Stimulated activated naive CD8-positive, alpha-beta T cell treated with anti-CD3 and anti-CD28 coated beads, Interleukin-15, Interleukin-2, amounts not matched to agents 100 U/mL and 50 U/mL, for 24 hours (primary cell): ENCODE results near the gene MEFV.
"Not testable (repeated sequence)": the region's sequence is repeated elsewhere in the genome, so short reads cannot be mapped to it uniquely, and the experiment has no call there.

Experiments
- ATAC-seq: fragments of 150-1000 bp; cut with Tn5 transposase; one replicate; pipeline ENCODE4 v1.10.0; 2021
- DNase-seq: peaks from one replicate; pipeline ENCODE4 v3.0.0; 2021

The MEFV gene, protein sequence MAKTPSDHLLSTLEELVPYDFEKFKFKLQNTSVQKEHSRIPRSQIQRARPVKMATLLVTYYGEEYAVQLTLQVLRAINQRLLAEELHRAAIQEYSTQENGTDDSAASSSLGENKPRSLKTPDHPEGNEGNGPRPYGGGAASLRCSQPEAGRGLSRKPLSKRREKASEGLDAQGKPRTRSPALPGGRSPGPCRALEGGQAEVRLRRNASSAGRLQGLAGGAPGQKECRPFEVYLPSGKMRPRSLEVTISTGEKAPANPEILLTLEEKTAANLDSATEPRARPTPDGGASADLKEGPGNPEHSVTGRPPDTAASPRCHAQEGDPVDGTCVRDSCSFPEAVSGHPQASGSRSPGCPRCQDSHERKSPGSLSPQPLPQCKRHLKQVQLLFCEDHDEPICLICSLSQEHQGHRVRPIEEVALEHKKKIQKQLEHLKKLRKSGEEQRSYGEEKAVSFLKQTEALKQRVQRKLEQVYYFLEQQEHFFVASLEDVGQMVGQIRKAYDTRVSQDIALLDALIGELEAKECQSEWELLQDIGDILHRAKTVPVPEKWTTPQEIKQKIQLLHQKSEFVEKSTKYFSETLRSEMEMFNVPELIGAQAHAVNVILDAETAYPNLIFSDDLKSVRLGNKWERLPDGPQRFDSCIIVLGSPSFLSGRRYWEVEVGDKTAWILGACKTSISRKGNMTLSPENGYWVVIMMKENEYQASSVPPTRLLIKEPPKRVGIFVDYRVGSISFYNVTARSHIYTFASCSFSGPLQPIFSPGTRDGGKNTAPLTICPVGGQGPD

DNA sequence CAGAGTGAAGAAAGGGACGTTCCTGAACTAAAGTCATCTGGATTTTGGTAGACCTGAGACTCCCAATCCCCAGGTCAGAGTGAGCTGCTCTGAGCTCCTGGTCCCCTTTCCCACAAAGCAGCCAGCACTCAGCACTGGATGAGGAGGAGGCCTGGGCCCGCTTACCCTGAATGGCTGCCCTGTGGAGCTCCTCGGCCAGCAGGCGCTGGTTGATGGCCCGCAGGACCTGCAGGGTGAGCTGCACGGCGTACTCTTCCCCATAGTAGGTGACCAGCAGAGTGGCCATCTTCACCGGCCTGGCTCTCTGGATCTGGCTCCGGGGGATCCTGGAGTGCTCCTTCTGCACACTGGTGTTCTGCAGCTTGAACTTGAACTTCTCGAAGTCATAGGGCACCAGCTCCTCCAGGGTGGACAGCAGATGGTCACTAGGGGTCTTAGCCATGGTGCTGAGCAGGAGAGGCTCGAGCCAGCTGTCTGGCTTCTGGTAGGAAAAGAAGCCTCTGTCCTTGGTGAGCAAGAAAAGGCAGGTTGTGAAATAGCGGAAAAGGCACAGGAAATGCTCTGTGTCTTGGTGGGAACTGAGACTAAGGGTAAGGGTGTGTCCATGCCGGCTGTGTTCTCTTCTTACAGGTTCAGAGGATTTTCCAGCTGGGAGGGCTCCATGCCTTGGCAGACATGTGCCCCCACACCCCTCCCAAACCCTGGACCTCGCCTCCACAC is at the start of gene MEFV:
MEFV (minus strand) TSS at position 488 of the 720 bp plus-strand sequence; CDS start at position 442, 46 bp downstream.
- ATAC-seq (no peak), DNase-seq (no peak)

DNA sequence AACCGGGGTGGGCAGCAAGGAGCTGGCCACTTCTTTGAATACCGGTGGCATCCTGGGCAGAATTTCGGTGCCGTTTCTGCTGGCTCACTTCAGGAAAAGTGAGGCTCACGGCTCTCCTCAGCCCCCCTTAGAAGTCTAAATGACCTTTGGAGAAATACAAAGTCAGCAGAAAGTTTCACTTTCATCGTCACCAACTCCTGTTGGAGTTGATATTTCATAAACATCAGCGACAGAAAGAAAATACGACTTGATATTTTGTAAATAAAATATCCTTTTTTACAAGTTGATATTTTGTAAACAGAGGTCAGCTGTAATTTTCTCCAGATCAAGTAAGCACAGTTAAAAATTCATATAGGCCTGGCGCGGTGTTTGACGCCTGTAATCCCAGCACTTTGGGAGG is 49.6 kb upstream of the MEFV start:
- no peak for ATAC-seq

DNA sequence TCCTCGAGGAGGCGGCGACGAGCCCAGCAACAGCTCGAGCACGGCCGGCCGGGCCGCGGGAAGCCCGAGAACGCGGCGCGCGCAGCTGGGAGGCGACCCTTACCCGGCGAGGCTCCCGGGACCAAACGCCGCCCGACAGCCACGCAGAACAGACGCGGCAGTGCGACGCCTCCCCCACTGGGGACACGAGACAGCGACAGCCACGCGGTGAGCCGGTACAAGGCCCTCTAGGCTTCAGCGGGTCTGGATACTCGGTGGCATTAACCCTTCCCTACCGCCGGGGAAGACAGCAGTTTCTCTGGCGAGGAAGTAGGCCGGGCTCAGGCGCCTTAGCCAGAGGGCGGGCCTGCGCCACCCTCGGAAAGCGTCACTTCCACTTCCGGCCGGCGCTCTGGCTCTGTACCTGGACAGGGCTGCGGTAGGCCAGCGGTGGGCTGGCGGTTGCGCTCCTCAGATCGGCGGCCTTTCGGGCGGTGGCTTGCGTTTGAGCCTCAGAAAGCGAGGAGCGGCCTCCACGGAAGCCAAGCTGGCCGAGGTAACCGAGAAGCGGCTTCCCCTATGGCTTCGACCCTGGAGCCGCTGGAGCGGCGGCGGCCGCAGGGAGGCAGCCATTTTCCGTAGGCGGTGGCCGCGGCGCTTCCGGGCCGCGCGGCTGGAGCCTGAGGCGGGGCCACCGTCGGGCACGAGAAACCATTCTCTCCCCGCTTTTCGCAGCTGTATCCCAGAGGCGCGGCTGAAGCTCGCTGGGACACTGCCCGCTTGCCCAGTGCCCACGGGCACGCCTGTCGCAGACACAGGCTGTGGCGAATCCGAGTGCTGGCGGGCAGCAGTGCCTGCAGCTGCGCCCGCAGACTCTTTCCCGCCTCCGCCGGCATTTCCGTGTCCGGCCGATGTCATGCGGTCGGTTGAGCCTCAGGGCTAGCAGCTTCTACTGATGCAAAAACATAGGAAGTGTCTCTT is 49.0 kb upstream of the MEFV start, which contains the start of the genes TIGD7 and ZNF75A:
TIGD7 (minus strand) TSS at position 322 of the 960 bp plus-strand sequence. CDS start 4,816 bp downstream, outside the sequence.
ZNF75A (plus strand) TSS at position 389 of the 960 bp plus-strand sequence. CDS start 2,932 bp downstream, outside the sequence.
- ATAC-seq, result peak; percentile 99
- DNase-seq, result peak; percentile 85

More for the DNA sequence above, 49.6 kb upstream of the MEFV start:
- no peak for DNase-seq

DNA sequence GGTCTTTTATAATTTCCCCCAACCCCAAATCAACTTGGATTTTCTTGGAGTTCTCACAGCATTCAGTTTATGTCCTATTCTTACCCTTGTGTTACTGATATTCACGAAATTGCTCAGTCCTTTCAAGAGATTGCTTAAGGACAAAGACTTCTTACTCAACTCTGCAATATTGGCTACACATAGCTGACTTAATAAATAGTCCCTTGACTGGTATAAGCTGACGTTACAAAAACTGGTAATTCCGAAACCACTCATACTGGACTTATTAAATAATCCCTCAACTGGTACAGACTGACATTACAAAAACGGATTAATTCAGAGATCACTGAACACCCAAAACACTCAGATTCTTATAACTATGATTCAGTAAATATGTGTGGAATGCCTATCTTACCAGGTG is 47.9 kb upstream of the MEFV start:
- ATAC-seq (no peak), DNase-seq (no peak)

DNA sequence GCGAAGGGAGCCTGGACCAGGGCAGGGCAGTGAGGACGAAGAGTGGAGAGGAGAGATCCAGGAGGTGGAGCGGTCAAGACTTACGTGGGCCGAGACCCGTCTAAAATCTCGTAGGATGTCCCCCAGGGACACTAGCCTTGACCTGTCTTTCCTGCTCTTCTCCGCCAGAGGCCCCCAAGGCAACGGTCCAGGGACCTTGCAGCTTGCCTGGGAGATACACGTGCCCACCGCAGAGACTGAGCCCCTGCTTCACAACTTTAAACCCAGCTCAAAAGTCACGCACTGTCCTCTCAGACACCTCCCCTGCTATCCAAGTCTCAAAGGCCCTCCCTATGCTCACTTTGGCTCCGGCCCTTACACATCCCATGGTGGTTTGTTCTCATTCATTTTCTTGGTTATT is 39.4 kb upstream of the MEFV start:
- DNase-seq (no peak), ATAC-seq (no peak)

DNA sequence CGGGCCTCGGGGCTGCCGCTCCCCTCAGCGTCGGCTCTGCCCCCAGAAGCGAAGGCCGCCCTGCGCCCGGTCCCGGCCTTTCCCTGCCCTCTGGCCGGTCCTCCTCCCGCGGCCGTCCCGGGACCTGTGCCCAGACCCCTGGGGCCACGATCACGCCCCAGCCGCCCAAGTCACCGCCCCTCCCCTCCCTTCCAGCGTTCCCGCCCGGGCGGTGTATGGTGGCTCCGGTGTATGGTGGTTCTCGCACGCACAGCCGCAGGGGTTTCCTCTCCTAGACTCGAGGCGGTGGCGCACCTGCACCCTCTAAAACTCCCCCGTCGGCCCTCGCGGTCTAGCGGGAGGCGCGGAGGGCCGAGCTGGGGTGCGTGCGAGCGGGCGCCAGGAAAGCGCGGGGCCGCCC is 38.8 kb upstream of the MEFV start:
- DNase-seq (no peak), ATAC-seq (no peak)

DNA sequence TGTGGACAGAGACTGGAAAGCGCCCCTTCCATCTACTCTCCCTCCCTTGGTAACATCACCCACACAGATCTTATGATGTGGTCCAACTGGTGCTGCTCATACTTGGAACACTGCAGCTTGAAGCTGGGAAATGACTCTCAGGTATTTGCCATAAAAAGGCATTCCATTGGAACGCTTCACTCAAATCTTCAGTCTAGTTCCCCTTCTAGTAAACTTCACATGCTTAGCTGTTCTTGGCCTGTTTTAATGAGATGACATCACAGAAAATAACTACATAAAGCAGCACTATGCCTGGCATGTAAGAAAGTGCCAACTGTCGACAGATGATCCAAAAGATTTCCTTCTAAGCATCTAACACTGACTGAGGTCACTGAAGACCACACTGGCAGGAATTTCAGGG is 36.2 kb upstream of the MEFV start:
- no peak for ATAC-seq
- no peak for DNase-seq

DNA sequence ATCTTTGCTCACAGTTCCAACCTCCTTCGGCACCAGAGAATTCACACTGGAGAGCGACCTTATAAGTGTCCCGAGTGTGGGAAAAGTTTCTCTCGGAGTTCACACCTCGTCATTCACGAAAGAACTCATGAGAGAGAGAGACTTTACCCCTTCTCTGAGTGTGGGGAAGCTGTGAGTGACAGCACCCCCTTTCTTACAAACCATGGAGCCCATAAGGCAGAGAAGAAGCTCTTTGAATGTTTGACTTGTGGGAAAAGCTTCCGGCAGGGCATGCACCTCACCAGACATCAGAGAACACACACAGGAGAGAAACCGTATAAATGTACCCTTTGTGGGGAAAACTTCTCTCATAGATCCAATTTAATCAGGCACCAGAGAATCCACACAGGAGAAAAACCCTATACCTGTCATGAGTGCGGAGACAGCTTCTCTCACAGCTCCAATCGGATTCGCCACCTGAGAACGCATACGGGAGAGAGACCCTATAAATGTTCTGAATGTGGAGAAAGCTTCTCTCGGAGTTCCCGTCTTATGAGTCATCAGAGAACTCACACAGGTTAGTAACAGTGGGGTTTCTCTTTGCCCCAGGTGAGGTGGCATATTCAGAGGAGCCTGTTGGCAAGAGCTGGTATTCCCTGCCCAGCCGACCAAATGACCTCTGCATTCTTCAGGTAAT is 33.7 kb upstream of the MEFV start:
- ATAC-seq (no peak), DNase-seq (no peak)

DNA sequence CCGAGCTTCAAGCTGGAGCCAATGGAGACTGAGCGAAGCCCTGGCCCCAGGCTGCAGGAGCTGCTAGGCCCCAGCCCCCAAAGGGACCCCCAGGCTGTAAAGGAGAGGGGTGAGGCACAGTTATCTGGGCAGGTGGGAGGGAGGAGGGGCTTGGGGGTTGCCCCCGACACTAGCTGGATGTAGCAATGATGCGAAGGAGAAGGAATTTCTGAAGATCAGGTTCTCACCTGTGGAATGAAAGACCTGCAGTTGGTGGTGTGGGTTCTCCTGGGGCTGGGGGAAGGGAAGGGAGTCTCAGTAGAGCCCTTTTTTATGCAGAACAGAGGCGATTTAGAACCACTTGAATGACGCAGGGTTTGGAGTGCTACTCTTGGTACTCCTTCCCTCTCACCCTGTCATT is 28.7 kb upstream of the MEFV start:
- no peak for ATAC-seq
- no peak for DNase-seq

DNA sequence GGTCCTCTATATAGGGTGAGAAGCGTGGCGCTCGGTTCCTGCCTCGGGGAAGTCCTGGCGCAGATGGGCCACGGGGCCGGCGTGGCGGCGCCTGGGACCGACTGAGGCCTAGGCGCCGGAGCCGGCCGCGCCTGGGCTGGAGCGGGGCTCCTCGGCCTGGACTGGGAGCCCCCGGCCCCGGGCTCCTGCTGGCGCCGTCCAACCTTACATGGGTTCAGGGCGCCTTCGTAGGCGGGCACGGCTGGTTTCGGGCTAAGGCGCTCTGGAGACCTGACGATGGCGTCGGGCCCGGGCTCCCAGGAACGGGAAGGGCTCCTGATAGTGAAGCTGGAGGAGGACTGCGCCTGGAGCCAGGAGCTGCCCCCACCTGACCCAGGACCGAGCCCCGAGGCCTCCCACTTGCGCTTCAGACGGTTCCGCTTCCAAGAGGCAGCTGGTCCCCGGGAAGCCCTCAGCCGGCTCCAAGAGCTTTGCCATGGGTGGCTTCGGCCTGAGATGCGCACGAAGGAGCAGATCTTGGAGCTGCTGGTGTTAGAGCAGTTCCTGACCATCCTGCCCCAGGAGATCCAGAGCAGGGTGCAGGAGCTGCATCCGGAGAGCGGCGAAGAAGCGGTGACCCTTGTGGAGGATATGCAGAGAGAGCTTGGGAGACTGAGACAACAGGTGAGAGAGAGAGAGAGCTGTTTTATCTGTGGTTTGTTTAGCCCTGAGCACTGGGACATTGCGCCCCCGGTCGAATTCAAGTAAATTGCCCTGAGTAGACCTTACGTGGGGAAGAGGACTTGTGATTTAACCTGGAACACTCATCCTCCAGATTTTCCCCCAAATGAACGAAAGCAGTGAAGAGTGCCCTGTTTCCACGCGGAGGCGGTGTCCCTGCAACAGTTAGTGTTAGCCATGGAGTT is 27.4 kb upstream of the MEFV start:
- DNase-seq (no peak), ATAC-seq (no peak)

DNA sequence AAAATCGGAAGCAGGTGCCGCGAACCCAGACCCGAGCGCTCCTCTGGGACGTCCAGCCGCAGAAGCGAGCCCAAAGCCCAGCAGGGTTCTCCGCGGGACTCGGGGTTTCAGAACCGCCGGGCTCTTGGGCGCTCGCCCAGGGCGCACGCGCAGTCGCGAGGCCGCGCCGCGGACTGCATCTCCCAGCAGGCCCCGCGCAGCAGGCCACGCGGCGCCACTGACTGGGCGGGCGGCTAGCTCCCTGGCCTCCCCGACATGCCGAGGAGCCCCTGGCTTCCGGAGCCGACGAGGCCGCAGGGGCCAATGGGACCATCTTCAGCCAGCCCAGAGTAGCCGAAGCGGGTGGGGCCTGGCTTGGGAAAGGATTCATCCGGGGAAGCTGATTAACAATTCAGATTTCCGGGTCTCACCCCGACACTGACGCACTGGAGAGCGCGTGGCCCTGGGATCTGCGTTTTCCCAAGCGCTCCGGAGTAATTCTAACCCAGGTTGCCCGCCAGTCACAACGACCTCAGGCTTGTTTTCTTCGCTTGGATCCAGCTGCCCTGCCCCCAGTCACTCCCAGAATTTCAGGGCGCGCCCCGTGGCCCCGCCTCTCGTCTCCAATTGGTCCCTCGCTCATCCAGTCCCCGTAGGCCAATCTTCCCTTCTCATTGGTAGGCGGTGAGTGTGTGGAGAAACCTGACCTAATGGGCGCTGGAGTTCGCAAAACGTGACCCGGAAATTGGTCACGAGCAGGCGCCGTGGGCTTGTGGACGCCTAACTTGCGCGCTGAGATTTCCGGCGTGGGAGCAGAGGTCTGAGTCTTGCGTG is 26.5 kb upstream of the MEFV start, which contains the start of gene ZNF263:
ZNF263 (plus strand) TSS at position 762 of the 813 bp plus-strand sequence. CDS start 328 bp downstream, outside the sequence.
- ATAC-seq (peak; percentile 92), DNase-seq (peak; percentile 91)

DNA sequence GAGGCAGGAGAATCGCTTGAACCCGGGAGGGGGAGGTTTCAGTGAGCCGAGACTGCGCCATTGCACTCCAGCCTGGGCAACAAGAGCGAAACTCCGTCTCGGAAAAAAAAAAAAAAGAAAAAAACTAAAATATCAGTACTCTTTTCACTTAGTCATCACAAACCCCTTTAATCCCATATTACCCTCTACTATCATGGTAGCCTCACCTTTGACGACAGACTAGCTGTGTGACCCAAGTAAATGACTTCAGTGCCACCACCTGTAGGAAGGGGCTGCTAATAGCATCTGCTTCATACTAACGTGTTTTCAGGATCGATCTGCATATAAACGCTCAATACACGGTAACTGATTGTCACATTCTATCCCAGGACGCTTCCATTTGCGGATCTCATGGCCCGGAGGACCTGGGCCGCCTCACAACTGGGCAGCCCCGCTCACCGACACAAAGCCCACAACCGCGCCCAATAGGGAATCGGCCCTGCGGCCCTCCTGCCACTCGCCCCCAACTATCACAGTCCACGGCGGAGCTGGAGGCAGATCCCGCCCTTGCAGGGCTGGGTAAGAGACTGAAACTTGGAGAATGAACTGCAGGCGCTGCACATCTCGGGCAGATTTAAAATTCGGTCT is 25.8 kb upstream of the MEFV start:
- ATAC-seq (peak; percentile 45), DNase-seq (no peak)

DNA sequence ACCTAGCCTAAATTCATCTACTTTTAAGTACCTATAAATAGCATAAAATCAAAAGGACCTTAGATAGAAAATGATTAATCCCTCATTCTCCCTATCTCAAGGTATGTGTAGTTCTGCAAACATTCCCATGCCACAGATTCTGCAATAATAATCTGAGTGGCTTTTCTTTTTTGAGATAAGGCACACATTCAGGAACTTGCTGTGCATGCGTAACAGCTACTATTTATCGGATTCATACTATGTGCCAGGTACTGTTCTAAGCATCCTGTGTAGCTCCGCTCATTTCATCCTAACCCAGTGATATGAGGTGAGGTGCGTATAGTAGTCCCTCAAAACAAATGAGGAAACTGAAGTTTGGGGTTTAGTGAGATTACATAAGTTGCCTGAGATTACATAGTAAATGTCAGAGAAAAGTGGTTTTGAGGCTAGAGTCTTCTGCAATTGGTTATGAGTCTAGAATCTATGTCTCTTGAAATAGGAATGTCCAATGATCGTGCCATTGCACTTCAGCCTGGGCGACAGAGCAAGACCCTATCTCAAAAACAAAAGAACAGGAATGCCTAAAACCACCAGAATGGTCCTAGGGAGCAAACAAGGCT is 24.9 kb upstream of the MEFV start:
- no peak for DNase-seq

DNA sequence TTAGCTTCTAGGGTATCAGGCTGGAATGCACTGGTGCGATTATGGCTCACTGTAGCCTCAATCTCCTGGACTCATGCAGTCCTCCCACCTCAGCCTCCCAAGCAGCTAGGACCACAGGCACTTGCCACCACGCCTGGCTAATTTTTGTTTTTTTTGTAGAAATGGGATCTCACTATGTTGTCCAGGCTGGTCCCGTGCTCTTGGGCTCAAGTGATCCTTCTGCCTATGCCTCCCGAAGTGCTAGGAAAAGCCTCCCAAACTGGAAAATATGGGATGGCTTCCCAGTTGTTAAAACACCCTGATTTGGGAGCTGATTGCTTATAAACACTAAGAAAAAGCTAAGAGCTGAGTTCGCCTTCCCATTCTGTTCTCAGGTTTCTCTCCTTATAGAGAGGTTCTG is 20.2 kb upstream of the MEFV start:
- DNase-seq, result no peak
- no peak for ATAC-seq

More for the DNA sequence above, 24.9 kb upstream of the MEFV start:
- ATAC-seq, result no peak

DNA sequence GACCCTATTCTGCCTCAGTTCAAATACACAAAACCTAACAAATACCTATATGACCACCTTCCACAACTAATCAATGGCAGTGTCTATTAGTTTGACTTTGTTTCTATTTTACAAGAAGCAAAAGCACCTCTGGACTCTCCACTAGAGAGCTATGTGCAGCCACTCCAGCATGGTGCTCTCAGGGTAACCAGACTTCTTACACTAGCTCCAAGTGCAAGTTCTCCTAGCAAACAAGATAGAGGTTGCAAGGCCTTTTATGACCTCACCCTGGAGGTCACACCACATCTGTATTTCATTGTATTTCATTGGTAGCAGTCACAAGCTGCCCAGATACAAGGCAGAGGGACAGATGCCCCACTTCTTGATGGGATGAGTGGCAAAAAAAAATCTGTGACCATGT is 18.5 kb upstream of the MEFV start:
- ATAC-seq, result no peak
- DNase-seq, result no peak

DNA sequence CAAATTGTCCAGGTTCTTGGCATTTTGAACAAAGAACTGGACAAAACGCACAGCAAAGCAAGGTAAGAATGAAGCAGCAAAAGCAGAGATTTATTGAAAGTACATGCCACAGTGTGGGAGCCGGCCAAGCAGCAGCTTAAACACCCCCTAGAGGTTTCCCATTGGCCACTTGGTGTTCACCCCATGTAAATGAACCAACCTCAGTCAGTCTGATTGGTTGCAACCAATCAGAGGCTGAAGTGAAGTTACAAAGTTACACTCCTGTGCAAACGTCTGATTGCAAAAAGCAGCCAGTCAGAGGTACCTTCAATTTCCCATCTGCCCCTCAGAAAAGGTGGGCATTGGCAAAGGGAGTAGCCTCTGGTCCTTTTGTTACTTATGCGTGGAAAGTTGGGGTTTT is 18.1 kb upstream of the MEFV start:
- ATAC-seq (no peak), DNase-seq (no peak)

DNA sequence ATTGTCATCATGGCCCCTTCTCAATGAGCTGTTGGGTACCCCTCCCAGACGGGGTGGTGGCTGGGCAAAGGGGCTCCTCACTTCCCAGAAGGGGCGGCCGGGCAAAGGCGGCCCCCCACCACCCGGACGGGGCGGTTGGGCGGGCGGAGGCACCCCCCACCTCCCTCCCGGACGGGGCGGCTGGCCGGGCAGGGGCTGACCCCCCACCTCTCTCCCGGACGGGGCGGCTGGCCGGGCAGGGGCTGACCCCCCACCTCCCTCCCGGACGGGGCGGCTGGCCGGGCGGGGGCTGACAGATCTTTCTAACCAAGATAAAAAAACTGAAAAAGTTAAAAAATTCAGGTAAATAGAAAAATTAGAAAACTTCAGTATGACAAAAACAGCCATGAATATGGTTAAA is 14.8 kb upstream of the MEFV start:
- not testable (repeated sequence) for DNase-seq, ATAC-seq

DNA sequence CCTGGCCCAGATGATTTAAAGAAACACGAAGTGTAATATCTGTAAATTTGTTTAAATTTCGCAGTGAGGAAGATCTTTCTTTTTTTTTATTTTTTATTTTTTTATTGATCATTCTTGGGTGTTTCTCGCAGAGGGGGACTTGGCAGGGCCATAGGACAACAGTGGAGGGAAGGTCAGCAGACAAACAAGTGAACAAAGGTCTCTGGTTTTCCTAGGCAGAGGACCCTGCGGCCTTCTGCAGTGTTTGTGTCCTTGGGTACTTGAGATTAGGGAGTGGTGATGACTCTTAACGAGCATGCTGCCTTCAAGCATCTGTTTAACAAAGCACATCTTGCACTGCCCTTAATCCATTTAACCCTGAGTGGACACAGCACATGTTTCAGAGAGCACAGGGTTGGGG is 14.3 kb upstream of the MEFV start:
- DNase-seq, ATAC-seq: not testable (repeated sequence)
